RPMI8226 (cell line): ENCODE measurements around the gene DNER.
"Not testable (repeated sequence)": the region's sequence is repeated elsewhere in the genome, so short reads cannot be mapped to it uniquely, and the experiment has no call there.

ENCODE experiments used
- DNase-seq: peaks from one replicate; pipeline ENCODE4 v3.0.0-alpha.2; 2015

The DNER gene

GRCh38 chr2:229714080-229714735 is at the start of gene DNER:
Gene DNER, minus strand, starts transcription at chr2:229714555. Its CDS starts 132 bp downstream, at chr2:229714423.
- peak; percentile 55 for DNase-seq

GRCh38 chr2:229761663-229762062 is 47.3 kb upstream of the DNER start:
- DNase-seq: no peak

- not testable (repeated sequence) for DNase-seq
These were observed 43.1 kb upstream of the DNER start for GRCh38 chr2:229757462-229757861.

GRCh38 chr2:229752970-229753729 is 38.8 kb upstream of the DNER start:
- no peak for DNase-seq

GRCh38 chr2:229749779-229750178 is 35.4 kb upstream of the DNER start:
- no peak for DNase-seq

- DNase-seq: no peak
These were observed 34.6 kb upstream of the DNER start for GRCh38 chr2:229748950-229749349.

GRCh38 chr2:229742691-229743090 is 28.3 kb upstream of the DNER start:
- DNase-seq: not testable (repeated sequence)

GRCh38 chr2:229740279-229740678 is 25.9 kb upstream of the DNER start:
- no peak for DNase-seq

GRCh38 chr2:229738024-229738625 is 23.8 kb upstream of the DNER start:
- no peak for DNase-seq

- no peak for DNase-seq
These were observed 20.1 kb upstream of the DNER start for GRCh38 chr2:229734410-229734809.

- DNase-seq: no peak
These were observed 19.4 kb upstream of the DNER start for GRCh38 chr2:229733611-229734245.

GRCh38 chr2:229732897-229733296 is 18.5 kb upstream of the DNER start:
- DNase-seq: no peak

- peak; percentile 82 for DNase-seq
These were observed 17.6 kb upstream of the DNER start for GRCh38 chr2:229731916-229732315.

- DNase-seq: no peak
These were observed 17.0 kb upstream of the DNER start for GRCh38 chr2:229731363-229731762.

GRCh38 chr2:229728370-229728769 is 14.0 kb upstream of the DNER start:
- DNase-seq: no peak

GRCh38 chr2:229726643-229727042 is 12.3 kb upstream of the DNER start:
- DNase-seq: no peak

- DNase-seq: no peak
These were observed 11.6 kb upstream of the DNER start for GRCh38 chr2:229725716-229726574.

- DNase-seq: not testable (repeated sequence)
These were observed 8.8 kb upstream of the DNER start for GRCh38 chr2:229723192-229723591.

- DNase-seq: no peak
These were observed 5.7 kb upstream of the DNER start for GRCh38 chr2:229719926-229720647.

- DNase-seq: no peak
These were observed 3.7 kb upstream of the DNER start for GRCh38 chr2:229718057-229718456.

GRCh38 chr2:229715895-229716507 is 1.6 kb upstream of the DNER start:
- DNase-seq: peak; percentile 52
